ENCODE results near the gene VWF.

GRCh38 chr12:5984873-5985272, 139.6 kb downstream of the VWF start:
- TF ChIP-seq CTCF (IDR thresholded peaks at IDR 0.05; ENCODE audit: low read depth, low read length) (no peak), EZH2phosphoT487 (IDR thresholded peaks at IDR 0.05; ENCODE audit: low read depth) (no peak)
